NCI-H226 (cell line): ENCODE data around the gene GBX1.

Experiments
- DNase-seq: peaks from one replicate; pipeline ENCODE4 v3.0.0-alpha.2; 2015

GBX1 gene

GRCh38 chr7:151125470-151125845 lies 42.0 kb downstream of the GBX1 start:
- no peak for DNase-seq

GRCh38 chr7:151124899-151125399 lies 42.5 kb downstream of the GBX1 start:
- DNase-seq, result no peak

GRCh38 chr7:151124481-151124880 lies 43.0 kb downstream of the GBX1 start:
- DNase-seq, result no peak

- peak; percentile 57 for DNase-seq
These were observed 43.6 kb downstream of the GBX1 start for GRCh38 chr7:151123822-151124464.

GRCh38 chr7:151123158-151123821 lies 44.2 kb downstream of the GBX1 start:
- no peak for DNase-seq

GRCh38 chr7:151122796-151123157 lies 44.7 kb downstream of the GBX1 start:
- DNase-seq, result no peak

- no peak for DNase-seq
These were observed 45.2 kb downstream of the GBX1 start for GRCh38 chr7:151122276-151122675.

GRCh38 chr7:151121380-151122170 lies 45.9 kb downstream of the GBX1 start:
- DNase-seq, result no peak

- DNase-seq, result no peak
These were observed 46.6 kb downstream of the GBX1 start for GRCh38 chr7:151120896-151121295.

GRCh38 chr7:151119902-151120301 lies 47.6 kb downstream of the GBX1 start:
- no peak for DNase-seq

GRCh38 chr7:151119055-151119415 lies 48.5 kb downstream of the GBX1 start:
- no peak for DNase-seq

- DNase-seq, result no peak
These were observed 49.1 kb downstream of the GBX1 start for GRCh38 chr7:151118108-151119054.

- DNase-seq, result no peak
These were observed 49.9 kb downstream of the GBX1 start for GRCh38 chr7:151117565-151117964.

- DNase-seq, result no peak
These were observed 50.7 kb downstream of the GBX1 start for GRCh38 chr7:151116603-151117440.

- peak; percentile 91 for DNase-seq
These were observed 51.6 kb downstream of the GBX1 start for GRCh38 chr7:151115836-151116418.

GRCh38 chr7:151115121-151115835 lies 52.2 kb downstream of the GBX1 start:
- DNase-seq, result no peak

- DNase-seq, result peak; percentile 77
These were observed 53.1 kb downstream of the GBX1 start for GRCh38 chr7:151114151-151115090.

- DNase-seq, result peak; percentile 99
These were observed 53.9 kb downstream of the GBX1 start for GRCh38 chr7:151113344-151114150.
